Naive B cell (primary cell): Measurements from ENCODE around the gene NPHP4. TPM values are rescaled to one million over a fixed set of nuclear protein-coding genes. Genes with fewer than 3 reads are reported as not detected.

Source experiments
- ATAC-seq, 2 donors: fragments of 150-1000 bp; cut with Tn5 transposase; 2 replicates each; pipeline ENCODE4 v1.10.0; 2021; ENCODE audit warnings: low read depth in 2 of 2, mild to moderate bottlenecking in 2 of 2, moderate library complexity in 2 of 2
- DNase-seq: peaks from one replicate; pipeline ENCODE4 v3.0.0; 2022
- H3K27ac Mint-ChIP-seq, 6 donors: one replicate each; pipeline ENCODE4 v1.8.0; 2020 to 2022; ENCODE audit warnings: mild to moderate bottlenecking in 6 of 6, mixed read lengths in 6 of 6, moderate library complexity in 5 of 6, inconsistent platforms in 2 of 6
- H3K27me3 Mint-ChIP-seq, 3 donors: one replicate each; pipeline ENCODE4 v1.8.0; 2021 to 2022; ENCODE audit warnings: mixed read lengths in 3 of 3, mild to moderate bottlenecking in 1 of 3
- H3K36me3 Mint-ChIP-seq, 2 donors: one replicate each; pipeline ENCODE4 v1.8.0; 2020 to 2022; ENCODE audit warnings: mixed read lengths in 2 of 2, inconsistent platforms in 1 of 2, mild to moderate bottlenecking in 1 of 2
- H3K4me1 Mint-ChIP-seq, 3 donors: one replicate each; pipeline ENCODE4 v1.8.0; 2020 to 2022; ENCODE audit warnings: mixed read lengths in 3 of 3, inconsistent platforms in 1 of 3, mild to moderate bottlenecking in 1 of 3, moderate library complexity in 1 of 3
- H3K4me3 Mint-ChIP-seq, 8 donors: one replicate each; pipeline ENCODE4 v1.8.0; 2020 to 2022; ENCODE audit warnings: mild to moderate bottlenecking in 8 of 8, mixed read lengths in 8 of 8, moderate library complexity in 8 of 8, inconsistent platforms in 2 of 8
- H3K9me3 Mint-ChIP-seq, 7 donors: one replicate each; pipeline ENCODE4 v1.8.0; 2020 to 2022; ENCODE audit warnings: mixed read lengths in 7 of 7, mild to moderate bottlenecking in 5 of 7, inconsistent platforms in 2 of 7, moderate library complexity in 1 of 7
- polyA plus RNA-seq, 6 donors: library from polyadenylated mRNA; unstranded; fragments of 300-500 nt; fragmentation: Illumina TruSeq; gene quantifications; one replicate each; pipeline ENCODE4 v1.2.3, GENCODE V29; 2021; ENCODE audit warnings: low read depth in 6 of 6

NPHP4 gene
- polyA plus RNA-seq, 6 donors from 2014 or later: 0.51 to 1.1 (median 0.68) TPM; not detected in 1

- H3K27me3 Mint-ChIP-seq: peaks cover 5 to 42% (median 27%) of the 10 kb centered on the region in 3 donors
- peaks cover 0 to 12% (median 5%) of the 10 kb centered on the region in 7 donors for H3K9me3 Mint-ChIP-seq
- H3K4me1 Mint-ChIP-seq: no peaks in the 10 kb centered on the region
- no peaks in the 10 kb centered on the region for H3K36me3 Mint-ChIP-seq
- DNase-seq (no peak), ATAC-seq (no peak)
- H3K27ac Mint-ChIP-seq: no peak overlapping the region
- H3K4me3 Mint-ChIP-seq: no peak overlapping the region
Observed at GRCh38 chr1:5821540-5822176, 170.6 kb downstream of the NPHP4 start.

GRCh38 chr1:5820026-5820421 lies 172.2 kb downstream of the NPHP4 start:
- H3K27me3 Mint-ChIP-seq: peaks cover 5 to 43% (median 35%) of the 10 kb centered on the region in 3 donors

DNA sequence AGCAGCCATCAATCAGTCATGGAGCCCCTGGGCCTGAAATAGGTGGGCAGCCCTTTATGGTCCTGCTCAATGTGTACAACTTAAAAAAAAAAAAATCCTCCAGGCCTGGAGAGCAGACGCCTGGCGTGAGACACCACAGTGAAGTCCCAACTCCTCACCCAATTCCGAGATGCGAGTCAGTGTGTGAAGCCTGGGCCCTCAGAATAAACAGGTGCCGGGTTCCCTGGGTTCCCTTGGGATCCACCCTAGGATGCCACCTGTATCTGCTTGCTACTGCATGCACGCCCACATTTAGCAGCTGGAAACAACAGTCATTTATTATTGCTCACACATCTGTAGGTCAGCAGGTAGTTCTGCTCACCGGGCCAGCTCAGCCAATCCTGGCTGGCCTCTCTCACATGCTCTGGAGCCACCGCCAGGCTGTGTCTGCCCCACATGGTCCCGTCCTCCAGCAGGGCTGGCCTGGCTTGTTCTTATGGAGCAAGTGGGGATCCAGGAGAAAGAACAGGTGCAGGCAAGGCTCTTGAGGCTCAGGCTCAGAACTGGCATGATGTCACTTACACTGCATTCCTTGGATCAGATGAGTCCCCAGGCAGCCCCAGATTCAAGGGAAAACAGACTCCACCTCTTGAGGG lies 172.7 kb downstream of the NPHP4 start:
- ATAC-seq (no peak), DNase-seq (no peak)
- peaks cover 0 to 9% (median 4%) of the 10 kb centered on the region in 7 donors for H3K9me3 Mint-ChIP-seq
- peaks cover 5 to 43% (median 37%) of the 10 kb centered on the region in 3 donors for H3K27me3 Mint-ChIP-seq
- H3K36me3 Mint-ChIP-seq: no peaks in the 10 kb centered on the region
- H3K4me1 Mint-ChIP-seq: no peaks in the 10 kb centered on the region
- no peak overlapping the region for H3K27ac Mint-ChIP-seq
- peak overlapping the region in 1 of 8 donors; percentile 15 for H3K4me3 Mint-ChIP-seq

More at GRCh38 chr1:5820026-5820421, 172.2 kb downstream of the NPHP4 start:
- H3K9me3 Mint-ChIP-seq: peaks cover 0 to 9% (median 5%) of the 10 kb centered on the region in 7 donors
- no peak overlapping the region for H3K4me3 Mint-ChIP-seq
- no peaks in the 10 kb centered on the region for H3K36me3 Mint-ChIP-seq
- no peak for ATAC-seq
- H3K4me1 Mint-ChIP-seq: no peaks in the 10 kb centered on the region
- H3K27ac Mint-ChIP-seq: no peak overlapping the region
- DNase-seq: no peak

- Mint-ChIP-seq H3K4me1 (no peaks in the 10 kb centered on the region), H3K27me3 (peaks cover 5 to 43% (median 40%) of the 10 kb centered on the region in 3 donors), H3K4me3 (no peak overlapping the region), H3K27ac (no peak overlapping the region), H3K36me3 (no peaks in the 10 kb centered on the region), H3K9me3 (peaks cover 0 to 5% (median 2%) of the 10 kb centered on the region in 7 donors)
- ATAC-seq (no peak), DNase-seq (no peak)
Observed at GRCh38 chr1:5818755-5819154, 173.5 kb downstream of the NPHP4 start.

DNA sequence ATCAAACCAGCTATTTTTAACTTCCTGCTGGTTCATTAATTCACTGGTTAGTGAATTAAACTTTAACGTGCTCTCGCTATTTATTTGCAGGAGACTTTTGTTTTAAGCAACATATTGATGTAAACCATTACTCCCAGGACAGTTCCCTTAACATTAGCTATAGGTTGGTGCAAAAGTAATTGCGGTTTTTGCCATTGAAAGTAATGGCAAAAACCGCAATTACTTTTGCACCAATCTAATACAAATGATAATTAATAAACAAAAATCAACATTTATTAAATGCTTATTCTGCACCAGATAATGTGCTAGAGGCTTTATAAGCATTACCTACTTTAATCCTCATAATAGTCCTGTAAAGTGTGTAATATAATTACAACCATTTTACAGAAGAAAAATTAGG lies 176.5 kb downstream of the NPHP4 start:
- no peak overlapping the region for H3K4me3 Mint-ChIP-seq
- ATAC-seq (no peak), DNase-seq (no peak)
- no peaks in the 10 kb centered on the region for H3K36me3 Mint-ChIP-seq
- H3K9me3 Mint-ChIP-seq: peaks cover 0 to 5% (median 2%) of the 10 kb centered on the region in 7 donors
- peaks cover 5 to 35% (median 34%) of the 10 kb centered on the region in 3 donors for H3K27me3 Mint-ChIP-seq
- peak overlapping the region in 1 of 6 donors; percentile 9 for H3K27ac Mint-ChIP-seq
- H3K4me1 Mint-ChIP-seq: no peaks in the 10 kb centered on the region

GRCh38 chr1:5815211-5815610 lies 177.0 kb downstream of the NPHP4 start:
- H3K27me3 Mint-ChIP-seq: peaks cover 5 to 34% (median 31%) of the 10 kb centered on the region in 3 donors
- H3K36me3 Mint-ChIP-seq: no peaks in the 10 kb centered on the region
- H3K9me3 Mint-ChIP-seq: peaks cover 0 to 5% (median 2%) of the 10 kb centered on the region in 7 donors
- H3K4me1 Mint-ChIP-seq: no peaks in the 10 kb centered on the region
- DNase-seq (no peak), ATAC-seq (no peak)
- H3K4me3 Mint-ChIP-seq: no peak overlapping the region
- no peak overlapping the region for H3K27ac Mint-ChIP-seq

DNA sequence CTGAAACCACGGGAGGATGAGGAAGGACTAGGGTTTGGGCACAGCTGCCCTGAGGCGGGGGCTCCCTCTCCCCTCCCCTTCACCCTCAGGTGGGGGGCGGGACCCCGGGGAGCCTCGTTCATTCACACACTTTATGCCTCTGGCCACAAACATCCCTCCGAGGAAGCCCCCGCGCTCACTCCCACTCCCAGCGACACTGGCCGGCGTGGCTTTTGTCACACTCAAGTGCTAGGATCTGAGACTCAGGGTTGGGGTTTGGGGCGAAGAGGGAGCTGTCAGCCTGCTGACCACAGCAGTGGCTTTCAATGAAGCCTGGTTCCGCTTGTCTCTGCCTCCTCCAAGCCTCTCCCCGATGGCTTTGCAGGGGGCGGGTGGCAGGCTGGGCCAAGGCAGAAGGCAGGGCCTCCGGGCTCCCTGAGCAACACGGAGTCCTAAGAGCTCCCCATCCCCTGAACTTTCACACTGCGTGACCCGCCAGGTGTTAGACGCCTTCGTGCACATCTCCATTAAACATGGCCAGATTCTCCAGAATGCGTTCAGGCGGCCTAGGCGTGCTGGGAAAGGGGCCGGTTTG lies 178.1 kb downstream of the NPHP4 start:
- no peak for DNase-seq
- H3K9me3 Mint-ChIP-seq: peaks cover 0 to 5% (median 2%) of the 10 kb centered on the region in 7 donors
- ATAC-seq: no peak
- no peaks in the 10 kb centered on the region for H3K4me1 Mint-ChIP-seq
- no peaks in the 10 kb centered on the region for H3K36me3 Mint-ChIP-seq
- peaks cover 5 to 28% (median 26%) of the 10 kb centered on the region in 3 donors for H3K27me3 Mint-ChIP-seq
- no peak overlapping the region for H3K27ac Mint-ChIP-seq
- H3K4me3 Mint-ChIP-seq: no peak overlapping the region

- Mint-ChIP-seq H3K4me1 (no peaks in the 10 kb centered on the region), H3K4me3 (peak overlapping the region in 1 of 8 donors; percentile 72), H3K36me3 (no peaks in the 10 kb centered on the region), H3K27ac (no peak overlapping the region), H3K9me3 (peaks cover 0 to under 1% (median 0%) of the 10 kb centered on the region in 7 donors), H3K27me3 (peaks cover 1 to 22% (median 22%) of the 10 kb centered on the region in 3 donors)
- DNase-seq (no peak), ATAC-seq (no peak)
Observed at GRCh38 chr1:5813480-5813879, 178.7 kb downstream of the NPHP4 start.

Other genes starting within 250 kb of the NPHP4 start
- gene KCNAB2, start 53.5 kb upstream of the NPHP4 start, polyA plus RNA-seq: 10 to 100 TPM; 10.2 to 16.8 (median 13.9) TPM
- gene CHD5, start 187.9 kb upstream of the NPHP4 start, polyA plus RNA-seq: not detected
- 100 to 1,000 TPM; 148 to 237 (median 187) TPM for gene RPL22, start 207.2 kb upstream of the NPHP4 start, polyA plus RNA-seq
- gene RNF207, start 213.7 kb upstream of the NPHP4 start, polyA plus RNA-seq: under 1 TPM in 4 of 6 donors, not detected in 2; 0.12 to 0.61 (median 0.26) TPM
- 10 to 100 TPM in 4 of 6 donors, 1 to 10 TPM in 2; 5.4 to 16.2 (median 11.6) TPM for gene ICMT, start 243.5 kb upstream of the NPHP4 start, polyA plus RNA-seq